Pancreas (tissue), 10 donors: Measurements from ENCODE around the gene FATE1. TPM values are rescaled to one million over a fixed set of nuclear protein-coding genes. Genes with fewer than 3 reads are reported as not detected.

Source experiments
- ATAC-seq, 4 donors: fragments of 200-7000 bp; cut with Tn5 transposase; one replicate each; pipeline versions ENCODE4 v1.8.0 to v1.9.1; 2020; ENCODE audit warnings: mild to moderate bottlenecking in 4 of 4, moderate library complexity in 4 of 4
- DNase-seq, 6 donors: peaks; one replicate each; pipeline ENCODE4 v3.0.0-alpha.2; 2020
- FAIRE-seq: peaks from 2 replicates; lab custom pipeline; 2012; peaks lifted over from hg19 to GRCh38; lab: Jason Lieb, UNC
- H3K27ac ChIP-seq, 4 donors: fragments of 200-600 bp; sonication (generic); 1 replicate in 3 of 4; 2 replicates in 1 of 4; pipeline versions ENCODE4 v1.5.0 to v1.8.0; 2020
- H3K27me3 ChIP-seq, 4 donors: fragments of 200-600 bp; one replicate each; pipeline ENCODE4 v1.8.0; 2021
- H3K36me3 ChIP-seq, 3 donors: fragments of 200-600 bp; sonication (generic) in 1 of 3; one replicate each; pipeline versions ENCODE4 v1.5.0 to v1.8.0; 2020 to 2021
- H3K4me1 ChIP-seq, 3 donors: fragments of 200-600 bp; one replicate each; pipeline ENCODE4 v1.8.0; 2021
- H3K4me3 ChIP-seq, 4 donors: fragments of 200-600 bp; sonication (generic) in 2 of 4; one replicate each; pipeline versions ENCODE4 v1.5.0 to v1.8.0; 2020 to 2021
- H3K9me3 ChIP-seq, 4 donors: fragments of 200-600 bp; one replicate each; pipeline ENCODE4 v1.8.0; 2021
- CTCF ChIP-seq, 4 donors: fragments of 200-600 bp; sonication (generic) in 3 of 4; IDR thresholded peaks; one replicate each; pipeline versions ENCODE4 v1.5.0 to v1.8.0; 2021; ENCODE audit warnings: antibody characterized with exemption in 4 of 4
- WGBS, 2 donors: extraction: QIAGEN DNeasy Blood & Tissue Kit; methylation state at CpG; one replicate each; pipeline ENCODE4 v1.1.7; 2013; 5-methylcytosine and 5-hydroxymethylcytosine counted together
- intact Hi-C, 3 donors: fragments of 100-400 bp; cut with DNase I; formaldehyde crosslinking; loops; one replicate each; pipeline versions ENCODE4 v1.11.1 to v1.14.2; 2022
- polyA plus RNA-seq, 2 donors: library from polyadenylated mRNA; stranded (reverse); fragments of 200-250 nt; gene quantifications; one replicate each; pipeline ENCODE4 v1.2.3, GENCODE V29; 2013
- total RNA-seq, 6 donors: library from RNA; stranded (reverse); fragmentation: NEBNext Ultra II Directional in 4 of 6; extraction: Animal tissue kit (Norgen Biotek cat#: 25700) in 4 of 6; gene quantifications; one replicate each; pipeline versions ENCODE4 v1.2.1 to v1.2.4, GENCODE V29; 2021 to 2023
- donor health status: healthy with polysubstance abuse.
- donor health status: DM: no; HTN: no; CAD: no; lungs with moderate emphysema.
- donor health status: DM: no; HTN: no; CAD: no.
- donor health status: control.
- donor health status: control.
- donor health status: Bipolar disorder and iron deficiency.
- donor health status: DM: yes; HTN: yes; CAD: no.
- donor health status: DM: no; HTN: no; CAD: no.
- donor health status: DM: no; HTN: no; CAD: no.
- donor health status: DM: yes; HTN: yes; CAD: no.

FATE1 gene
- total and polyA plus RNA-seq, 8 donors = 0.07 TPM; not detected in 7

GRCh38 chrX:151711787-151712186, 4.0 kb upstream of the FATE1 start:
- ATAC-seq (peak in 1 of 4 donors; percentile 33), FAIRE-seq (no peak), DNase-seq (no peak)
- no peak overlapping the region for H3K27ac ChIP-seq
- no peaks in the 10 kb centered on the region for H3K4me1 ChIP-seq
- TF ChIP-seq CTCF (IDR thresholded peaks at IDR 0.05) = no peak
- no peaks in the 10 kb centered on the region for H3K9me3 ChIP-seq
- WGBS, 2 donors = 9 to 24% methylated on average over 2 of the region's 2 CpGs
- no peaks in the 10 kb centered on the region for H3K36me3 ChIP-seq
- H3K4me3 ChIP-seq = no peak overlapping the region
- intact Hi-C loops = no loop called here
- H3K27me3 ChIP-seq = peaks cover 0 to 17% (median 0%) of the 10 kb centered on the region in 4 donors

GRCh38 chrX:151712253-151712652, 3.6 kb upstream of the FATE1 start:
- intact Hi-C loops = no loop called here
- WGBS, 2 donors = 28 to 31% methylated on average over 3 of the region's 3 CpGs
- ATAC-seq (no peak), DNase-seq (no peak), FAIRE-seq (no peak)
- TF ChIP-seq CTCF (IDR thresholded peaks at IDR 0.05) = no peak
- H3K36me3 ChIP-seq = no peaks in the 10 kb centered on the region
- no peaks in the 10 kb centered on the region for H3K4me1 ChIP-seq
- H3K4me3 ChIP-seq = no peak overlapping the region
- H3K27me3 ChIP-seq = peaks cover 0 to 17% (median 0%) of the 10 kb centered on the region in 4 donors
- no peak overlapping the region for H3K27ac ChIP-seq
- H3K9me3 ChIP-seq = no peaks in the 10 kb centered on the region

GRCh38 chrX:151713849-151714248, 2.0 kb upstream of the FATE1 start:
- Histone ChIP-seq H3K9me3 (no peaks in the 10 kb centered on the region), H3K27me3 (peaks cover 0 to 17% (median 0%) of the 10 kb centered on the region in 4 donors), H3K4me3 (no peak overlapping the region), H3K36me3 (no peaks in the 10 kb centered on the region), H3K27ac (no peak overlapping the region), H3K4me1 (no peaks in the 10 kb centered on the region)
- intact Hi-C loops = no loop called here
- peak in 2 of 4 donors; percentile 11 to 20 for TF ChIP-seq CTCF (IDR thresholded peaks at IDR 0.05)
- DNase-seq (no peak), FAIRE-seq (no peak), ATAC-seq (peak in 1 of 4 donors; percentile 32)
- 28 to 41% methylated on average over 3 of the region's 3 CpGs for WGBS, 2 donors

DNA sequence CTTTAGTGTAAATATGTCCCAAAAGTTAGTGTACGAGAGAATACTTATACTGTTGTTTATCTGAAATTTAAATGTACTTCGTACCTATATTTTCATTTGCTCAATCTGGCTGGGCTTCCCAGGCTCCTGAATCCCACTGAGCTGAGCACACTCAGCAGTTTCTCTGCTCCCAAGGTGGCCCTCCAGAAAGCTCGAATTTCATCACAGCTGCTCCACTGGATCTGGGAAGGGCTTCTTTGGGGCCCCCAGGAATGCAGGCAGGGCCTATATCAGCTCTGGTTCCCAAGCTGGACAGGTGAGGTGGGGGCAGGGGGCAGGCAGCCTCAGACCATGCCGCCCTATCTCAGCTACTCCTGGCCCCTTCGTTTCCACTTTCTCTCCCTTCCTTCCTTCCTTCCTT, 1.5 kb upstream of the FATE1 start:
- FAIRE-seq = no peak
- Histone ChIP-seq H3K4me3 (no peak overlapping the region), H3K9me3 (no peaks in the 10 kb centered on the region), H3K27me3 (peaks cover 0 to 17% (median 0%) of the 10 kb centered on the region in 4 donors), H3K36me3 (no peaks in the 10 kb centered on the region), H3K27ac (no peak overlapping the region), H3K4me1 (no peaks in the 10 kb centered on the region)
- intact Hi-C loops = no loop called here
- no peak for ATAC-seq
- TF ChIP-seq CTCF (IDR thresholded peaks at IDR 0.05) = no peak
- whole genome bisulfite sequencing, 2 donors = 48% methylated on average over 5 of the region's 5 CpGs
- no peak for DNase-seq

GRCh38 chrX:151722241-151722846, 6.5 kb downstream of the FATE1 start:
- Histone ChIP-seq H3K4me1 (no peaks in the 10 kb centered on the region), H3K9me3 (no peaks in the 10 kb centered on the region), H3K36me3 (no peaks in the 10 kb centered on the region), H3K27ac (no peak overlapping the region), H3K4me3 (no peak overlapping the region), H3K27me3 (peaks cover 0 to 4% (median 2%) of the 10 kb centered on the region in 4 donors)
- FAIRE-seq = no peak
- WGBS, 2 donors = 30 to 33% methylated on average over 24 of the region's 24 CpGs
- peak; percentile 48 to 86 (median 76) for ATAC-seq
- peak in 4 of 6 donors; percentile 28 to 82 (median 56) for DNase-seq
- peak in 2 of 4 donors; percentile 23 to 31 for TF ChIP-seq CTCF (IDR thresholded peaks at IDR 0.05)
- intact Hi-C loops = no loop called here
